ENCODE data around the gene EPN1.

The EPN1 gene

GRCh38 chr19:55656552-55656951, 18.5 kb upstream of the EPN1 start:
- Histone ChIP-seq H2AFZ (ENCODE audit: low read length) (no peak overlapping the region), H3K9ac (ENCODE audit: low read length) (peak overlapping the region; percentile 98), H3K4me3 (ENCODE audit: low read depth, low read length, poor library complexity, severe bottlenecking) (peak overlapping the region; percentile 94), H3K79me2 (ENCODE audit: insufficient read depth, low read length) (peaks cover 52% of the 10 kb centered on the region), H3F3A (ENCODE audit: insufficient read depth, low read length) (no peaks in the 10 kb centered on the region), H3K4me1 (ENCODE audit: insufficient read depth, low read length, severe bottlenecking) (peaks cover 34% of the 10 kb centered on the region), H3K27ac (ENCODE audit: low read depth, low read length, poor library complexity, severe bottlenecking) (peak overlapping the region; percentile 91), H3K9me2 (ENCODE audit: low read depth, low read length) (no peaks in the 10 kb centered on the region), H3K9me3 (ENCODE audit: low read length) (no peaks in the 10 kb centered on the region), H3K36me3 (ENCODE audit: insufficient read depth, low read length) (peaks cover 67% of the 10 kb centered on the region), H4K20me1 (ENCODE audit: insufficient read depth, low read length) (no peaks in the 10 kb centered on the region; the same call in 1 of the 2 replicates), H3K4me2 (ENCODE audit: low read length) (peak overlapping the region; percentile 97), H3K27me3 (ENCODE audit: insufficient read depth, low read length) (no peaks in the 10 kb centered on the region)
- TF ChIP-seq, protein P1, sequence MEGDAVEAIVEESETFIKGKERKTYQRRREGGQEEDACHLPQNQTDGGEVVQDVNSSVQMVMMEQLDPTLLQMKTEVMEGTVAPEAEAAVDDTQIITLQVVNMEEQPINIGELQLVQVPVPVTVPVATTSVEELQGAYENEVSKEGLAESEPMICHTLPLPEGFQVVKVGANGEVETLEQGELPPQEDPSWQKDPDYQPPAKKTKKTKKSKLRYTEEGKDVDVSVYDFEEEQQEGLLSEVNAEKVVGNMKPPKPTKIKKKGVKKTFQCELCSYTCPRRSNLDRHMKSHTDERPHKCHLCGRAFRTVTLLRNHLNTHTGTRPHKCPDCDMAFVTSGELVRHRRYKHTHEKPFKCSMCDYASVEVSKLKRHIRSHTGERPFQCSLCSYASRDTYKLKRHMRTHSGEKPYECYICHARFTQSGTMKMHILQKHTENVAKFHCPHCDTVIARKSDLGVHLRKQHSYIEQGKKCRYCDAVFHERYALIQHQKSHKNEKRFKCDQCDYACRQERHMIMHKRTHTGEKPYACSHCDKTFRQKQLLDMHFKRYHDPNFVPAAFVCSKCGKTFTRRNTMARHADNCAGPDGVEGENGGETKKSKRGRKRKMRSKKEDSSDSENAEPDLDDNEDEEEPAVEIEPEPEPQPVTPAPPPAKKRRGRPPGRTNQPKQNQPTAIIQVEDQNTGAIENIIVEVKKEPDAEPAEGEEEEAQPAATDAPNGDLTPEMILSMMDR (IDR thresholded peaks at IDR 0.05; ENCODE audit: low read length): no peak
- no peak for TF ChIP-seq EZH2 (IDR thresholded peaks at IDR 0.05; ENCODE audit: borderline replicate concordance, low read length)

- peak overlapping the region; percentile 94 for H3K4me3 ChIP-seq (ENCODE audit: low read depth, low read length, poor library complexity, severe bottlenecking)
- H3K79me2 ChIP-seq (ENCODE audit: insufficient read depth, low read length): peaks cover 52% of the 10 kb centered on the region
- TF ChIP-seq, protein P1 (IDR thresholded peaks at IDR 0.05; ENCODE audit: low read length): no peak
- no peak for TF ChIP-seq EZH2 (IDR thresholded peaks at IDR 0.05; ENCODE audit: borderline replicate concordance, low read length)
- no peak overlapping the region for H2AFZ ChIP-seq (ENCODE audit: low read length)
- H4K20me1 ChIP-seq (ENCODE audit: insufficient read depth, low read length): no peaks in the 10 kb centered on the region; the same call in 1 of the 2 replicates
- H3K4me1 ChIP-seq (ENCODE audit: insufficient read depth, low read length, severe bottlenecking): peaks cover 34% of the 10 kb centered on the region
- no peaks in the 10 kb centered on the region for H3K9me2 ChIP-seq (ENCODE audit: low read depth, low read length)
- no peaks in the 10 kb centered on the region for H3F3A ChIP-seq (ENCODE audit: insufficient read depth, low read length)
- H3K9me3 ChIP-seq (ENCODE audit: low read length): no peaks in the 10 kb centered on the region
- peak overlapping the region; percentile 91 for H3K27ac ChIP-seq (ENCODE audit: low read depth, low read length, poor library complexity, severe bottlenecking)
- peaks cover 69% of the 10 kb centered on the region for H3K36me3 ChIP-seq (ENCODE audit: insufficient read depth, low read length)
- no peaks in the 10 kb centered on the region for H3K27me3 ChIP-seq (ENCODE audit: insufficient read depth, low read length)
- peak overlapping the region; percentile 98 for H3K9ac ChIP-seq (ENCODE audit: low read length)
- H3K4me2 ChIP-seq (ENCODE audit: low read length): peak overlapping the region; percentile 97
These were observed 17.9 kb upstream of the EPN1 start for GRCh38 chr19:55656988-55657747.

GRCh38 chr19:55658846-55659459, 16.1 kb upstream of the EPN1 start:
- Histone ChIP-seq H3K79me2 (ENCODE audit: insufficient read depth, low read length) (peaks cover 52% of the 10 kb centered on the region), H3K9ac (ENCODE audit: low read length) (peak overlapping the region; percentile 98; the same call in 1 of the 2 replicates), H3K27ac (ENCODE audit: low read depth, low read length, poor library complexity, severe bottlenecking) (peak overlapping the region; percentile 1), H3K4me3 (ENCODE audit: low read depth, low read length, poor library complexity, severe bottlenecking) (peak overlapping the region; percentile 94), H2AFZ (ENCODE audit: low read length) (no peak overlapping the region), H3K9me2 (ENCODE audit: low read depth, low read length) (no peaks in the 10 kb centered on the region), H4K20me1 (ENCODE audit: insufficient read depth, low read length) (no peaks in the 10 kb centered on the region; the same call in 1 of the 2 replicates), H3K4me2 (ENCODE audit: low read length) (peak overlapping the region; percentile 97; the same call in 1 of the 2 replicates), H3F3A (ENCODE audit: insufficient read depth, low read length) (no peaks in the 10 kb centered on the region), H3K36me3 (ENCODE audit: insufficient read depth, low read length) (peaks cover 79% of the 10 kb centered on the region), H3K9me3 (ENCODE audit: low read length) (no peaks in the 10 kb centered on the region), H3K4me1 (ENCODE audit: insufficient read depth, low read length, severe bottlenecking) (peaks cover 31% of the 10 kb centered on the region), H3K27me3 (ENCODE audit: insufficient read depth, low read length) (no peaks in the 10 kb centered on the region)
- TF ChIP-seq, protein P1 (IDR thresholded peaks at IDR 0.05; ENCODE audit: low read length): no peak
- TF ChIP-seq EZH2 (IDR thresholded peaks at IDR 0.05; ENCODE audit: borderline replicate concordance, low read length): no peak

Data from OCI-LY1 (cell line).